ENCODE measurements around the gene OR52B2. TPM values are rescaled to one million over a fixed set of nuclear protein-coding genes. Genes with fewer than 3 reads are reported as not detected.

The OR52B2 gene
- total RNA-seq, 1 experiment from 2014 or later: not detected

DNA sequence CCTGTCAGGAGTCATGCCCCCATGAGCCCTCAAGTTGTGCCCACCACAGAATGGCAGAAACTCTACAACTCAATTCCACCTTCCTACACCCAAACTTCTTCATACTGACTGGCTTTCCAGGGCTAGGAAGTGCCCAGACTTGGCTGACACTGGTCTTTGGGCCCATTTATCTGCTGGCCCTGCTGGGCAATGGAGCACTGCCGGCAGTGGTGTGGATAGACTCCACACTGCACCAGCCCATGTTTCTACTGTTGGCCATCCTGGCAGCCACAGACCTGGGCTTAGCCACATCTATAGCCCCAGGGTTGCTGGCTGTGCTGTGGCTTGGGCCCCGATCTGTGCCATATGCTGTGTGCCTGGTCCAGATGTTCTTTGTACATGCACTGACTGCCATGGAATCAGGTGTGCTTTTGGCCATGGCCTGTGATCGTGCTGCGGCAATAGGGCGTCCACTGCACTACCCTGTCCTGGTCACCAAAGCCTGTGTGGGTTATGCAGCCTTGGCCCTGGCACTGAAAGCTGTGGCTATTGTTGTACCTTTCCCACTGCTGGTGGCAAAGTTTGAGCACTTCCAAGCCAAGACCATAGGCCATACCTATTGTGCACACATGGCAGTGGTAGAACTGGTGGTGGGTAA is 29.2 kb upstream of the OR52B2 start, which contains the start of gene OR52W1:
TSS of gene OR52W1 (plus strand) at position 51 of the 637 bp plus-strand sequence. CDS start at position 51, 0 bp downstream.
- no peaks in the 10 kb centered on the region for H3K4me1 ChIP-seq (ENCODE audit: insufficient read depth, low read length)
- no peaks in the 10 kb centered on the region for H3K9me3 ChIP-seq (ENCODE audit: low read length)
- no peaks in the 10 kb centered on the region for H3K79me2 ChIP-seq (ENCODE audit: low read length)
- POLR2A ChIA-PET (ENCODE audit: unreplicated experiment): no interaction called here
- no peaks in the 10 kb centered on the region; the same call in 1 of the 2 replicates for H3K36me3 ChIP-seq (ENCODE audit: low read depth, low read length)
- H4K20me1 ChIP-seq (ENCODE audit: low read length): no peaks in the 10 kb centered on the region
- H3K9ac ChIP-seq (ENCODE audit: low read length): no peak within 1 kb of the TSS
- CTCF ChIA-PET: no interaction called here
- intact Hi-C loops (cut with micrococcal nuclease): no loop called here
- H3K9me2 ChIP-seq (replicated peaks; ENCODE audit: low read length): no peaks in the 10 kb centered on the region
- H3K4me3 ChIP-seq (ENCODE audit: low read length): no peak within 1 kb of the TSS
- ATAC-seq: no peak
- no peaks in the 10 kb centered on the region for H3K27me3 ChIP-seq (ENCODE audit: low read length)
- no peak within 1 kb of the TSS for H3K27ac ChIP-seq (ENCODE audit: low read length)
- no peak within 1 kb of the TSS for H2AFZ ChIP-seq (ENCODE audit: low read length)
- no peaks in the 10 kb centered on the region for H3F3A ChIP-seq (ENCODE audit: low read length, unreplicated experiment)
- no peak within 1 kb of the TSS for H3K4me2 ChIP-seq (ENCODE audit: low read length)
- TF ChIP-seq EZH2 (IDR thresholded peaks at IDR 0.05; ENCODE audit: low read length, unreplicated experiment) (no peak), EZH2phosphoT487 (IDR thresholded peaks at IDR 0.05; ENCODE audit: borderline replicate concordance, low read length) (no peak)
- TF ChIP-seq, protein P1, sequence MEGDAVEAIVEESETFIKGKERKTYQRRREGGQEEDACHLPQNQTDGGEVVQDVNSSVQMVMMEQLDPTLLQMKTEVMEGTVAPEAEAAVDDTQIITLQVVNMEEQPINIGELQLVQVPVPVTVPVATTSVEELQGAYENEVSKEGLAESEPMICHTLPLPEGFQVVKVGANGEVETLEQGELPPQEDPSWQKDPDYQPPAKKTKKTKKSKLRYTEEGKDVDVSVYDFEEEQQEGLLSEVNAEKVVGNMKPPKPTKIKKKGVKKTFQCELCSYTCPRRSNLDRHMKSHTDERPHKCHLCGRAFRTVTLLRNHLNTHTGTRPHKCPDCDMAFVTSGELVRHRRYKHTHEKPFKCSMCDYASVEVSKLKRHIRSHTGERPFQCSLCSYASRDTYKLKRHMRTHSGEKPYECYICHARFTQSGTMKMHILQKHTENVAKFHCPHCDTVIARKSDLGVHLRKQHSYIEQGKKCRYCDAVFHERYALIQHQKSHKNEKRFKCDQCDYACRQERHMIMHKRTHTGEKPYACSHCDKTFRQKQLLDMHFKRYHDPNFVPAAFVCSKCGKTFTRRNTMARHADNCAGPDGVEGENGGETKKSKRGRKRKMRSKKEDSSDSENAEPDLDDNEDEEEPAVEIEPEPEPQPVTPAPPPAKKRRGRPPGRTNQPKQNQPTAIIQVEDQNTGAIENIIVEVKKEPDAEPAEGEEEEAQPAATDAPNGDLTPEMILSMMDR (conservative IDR thresholded peaks at IDR 0.05; ENCODE audit: low read depth, low read length): no peak
- no peak for DNase-seq
- no TSS peak for BruUV-seq (replicated peaks)

DNA sequence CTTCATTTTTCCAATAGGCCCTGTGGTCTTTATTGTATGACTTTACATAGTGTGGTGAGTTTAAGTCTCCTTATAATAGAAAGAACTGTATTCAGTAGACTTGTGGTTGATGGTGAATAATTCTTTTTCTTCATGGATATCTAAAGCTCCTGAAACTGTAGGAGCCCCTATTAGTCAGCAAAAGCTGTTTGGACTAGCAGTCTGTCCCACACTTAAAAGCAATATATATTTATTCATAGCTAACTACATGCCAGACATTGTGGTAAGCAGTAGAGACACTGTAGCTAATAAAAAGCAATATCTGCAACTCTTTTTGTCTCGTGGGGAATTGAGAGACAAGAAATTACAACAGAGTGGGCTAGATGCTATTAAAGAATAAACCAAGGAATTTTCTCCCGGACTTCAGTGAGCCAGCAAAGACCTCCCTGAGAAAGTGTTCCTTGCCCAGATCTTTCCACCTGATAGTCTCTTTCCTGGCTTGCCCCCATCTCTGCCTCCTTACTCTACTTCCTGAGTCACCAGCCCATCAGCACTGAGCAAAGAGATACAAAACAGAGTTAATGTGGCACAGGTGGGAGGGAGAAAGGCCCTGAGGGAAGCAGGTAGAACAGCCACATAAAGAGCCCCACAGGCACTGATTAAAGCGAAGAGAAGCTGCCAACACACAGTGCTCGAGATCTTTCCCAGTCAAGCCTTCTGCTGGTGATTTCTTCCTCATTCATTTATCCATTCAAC is 27.5 kb upstream of the OR52B2 start:
- Histone ChIP-seq H3K79me2 (ENCODE audit: low read length) (no peaks in the 10 kb centered on the region), H3K27me3 (ENCODE audit: low read length) (no peaks in the 10 kb centered on the region), H2AFZ (ENCODE audit: low read length) (no peak overlapping the region), H3K9me2 (replicated peaks; ENCODE audit: low read length) (no peaks in the 10 kb centered on the region), H3K36me3 (ENCODE audit: low read depth, low read length) (no peaks in the 10 kb centered on the region), H3K4me3 (ENCODE audit: low read length) (no peak overlapping the region), H3K4me1 (ENCODE audit: insufficient read depth, low read length) (no peaks in the 10 kb centered on the region), H3K4me2 (ENCODE audit: low read length) (no peak overlapping the region), H3K9ac (ENCODE audit: low read length) (no peak overlapping the region), H3F3A (ENCODE audit: low read length, unreplicated experiment) (no peaks in the 10 kb centered on the region), H4K20me1 (ENCODE audit: low read length) (no peaks in the 10 kb centered on the region), H3K27ac (ENCODE audit: low read length) (no peak overlapping the region), H3K9me3 (ENCODE audit: low read length) (no peaks in the 10 kb centered on the region)
- ATAC-seq: no peak
- intact Hi-C loops (cut with micrococcal nuclease): no loop called here
- BruUV-seq (replicated peaks): no TSS peak
- TF ChIP-seq EZH2 (IDR thresholded peaks at IDR 0.05; ENCODE audit: low read length, unreplicated experiment): no peak
- no peak for TF ChIP-seq EZH2phosphoT487 (IDR thresholded peaks at IDR 0.05; ENCODE audit: borderline replicate concordance, low read length)
- TF ChIP-seq, protein P1 (conservative IDR thresholded peaks at IDR 0.05; ENCODE audit: low read depth, low read length): no peak
- no peak for DNase-seq
- CTCF ChIA-PET: no interaction called here
- POLR2A ChIA-PET (ENCODE audit: unreplicated experiment): no interaction called here

DNA sequence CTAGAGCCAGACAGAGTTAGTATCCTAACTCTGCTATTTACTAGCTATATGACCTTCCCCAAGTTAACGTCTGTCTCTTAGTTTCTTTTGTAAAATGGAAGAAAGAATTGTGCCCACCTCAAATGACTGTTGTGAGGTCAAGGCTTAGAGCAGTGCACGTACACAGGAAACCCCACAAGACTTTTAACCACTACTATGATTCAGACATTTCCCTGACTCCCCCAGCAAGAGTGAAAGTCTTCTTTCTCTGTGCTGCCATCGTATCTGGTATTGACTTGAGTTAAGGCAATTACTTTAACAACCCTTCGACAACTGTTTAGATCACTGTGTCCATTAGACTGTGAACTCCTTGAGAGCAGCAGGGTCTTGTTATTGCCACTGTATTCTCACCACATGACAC is 26.3 kb upstream of the OR52B2 start:
- CTCF ChIA-PET: no interaction called here
- POLR2A ChIA-PET (ENCODE audit: unreplicated experiment): no interaction called here
- no peaks in the 10 kb centered on the region for H4K20me1 ChIP-seq (ENCODE audit: low read length)
- H3F3A ChIP-seq (ENCODE audit: low read length, unreplicated experiment): no peaks in the 10 kb centered on the region
- no peaks in the 10 kb centered on the region for H3K4me1 ChIP-seq (ENCODE audit: insufficient read depth, low read length)
- no peak overlapping the region for H2AFZ ChIP-seq (ENCODE audit: low read length)
- no peak overlapping the region for H3K4me2 ChIP-seq (ENCODE audit: low read length)
- DNase-seq (no peak), ATAC-seq (no peak)
- intact Hi-C loops (cut with micrococcal nuclease): no loop called here
- no peaks in the 10 kb centered on the region; the same call in 1 of the 2 replicates for H3K27me3 ChIP-seq (ENCODE audit: low read length)
- no peaks in the 10 kb centered on the region for H3K36me3 ChIP-seq (ENCODE audit: low read depth, low read length)
- no peak overlapping the region for H3K27ac ChIP-seq (ENCODE audit: low read length)
- H3K9ac ChIP-seq (ENCODE audit: low read length): no peak overlapping the region
- H3K9me2 ChIP-seq (replicated peaks; ENCODE audit: low read length): no peaks in the 10 kb centered on the region
- no peaks in the 10 kb centered on the region for H3K79me2 ChIP-seq (ENCODE audit: low read length)
- no peak overlapping the region for H3K4me3 ChIP-seq (ENCODE audit: low read length)
- TF ChIP-seq, protein P1 (conservative IDR thresholded peaks at IDR 0.05; ENCODE audit: low read depth, low read length): no peak
- TF ChIP-seq EZH2phosphoT487 (IDR thresholded peaks at IDR 0.05; ENCODE audit: borderline replicate concordance, low read length) (no peak), EZH2 (IDR thresholded peaks at IDR 0.05; ENCODE audit: low read length, unreplicated experiment) (no peak)
- no peaks in the 10 kb centered on the region for H3K9me3 ChIP-seq (ENCODE audit: low read length)
- BruUV-seq (replicated peaks): no TSS peak

Data from PC-3 (cell line).